GM19468 (cell line): ENCODE data around the gene TTC33.

Experiments
- ATAC-seq: cut with Tn5 transposase; IDR thresholded peaks from one replicate; pipeline ENCODE4 v1.9.1; 2021; ENCODE audit warnings: mild to moderate bottlenecking, moderate library complexity, moderate number of reproducible peaks; ENCODE audit not compliant: unreplicated experiment; ENCODE audit errors: extremely low read depth

The TTC33 gene

GRCh38 chr5:40682154-40683017 is 73.4 kb downstream of the TTC33 start:
- ATAC-seq: no peak

GRCh38 chr5:40681363-40682153 is 74.2 kb downstream of the TTC33 start:
- no peak for ATAC-seq

GRCh38 chr5:40680741-40681362 is 74.9 kb downstream of the TTC33 start:
- no peak for ATAC-seq

GRCh38 chr5:40679913-40680681 is 75.7 kb downstream of the TTC33 start, which contains the start of gene PTGER4:
Gene PTGER4, plus strand, starts transcription at chr5:40679915. Its CDS starts 1,079 bp downstream, at chr5:40680994.
- no peak for ATAC-seq

- peak; percentile 61 for ATAC-seq
Measured at GRCh38 chr5:40679148-40679912, 76.4 kb downstream of the TTC33 start.

GRCh38 chr5:40678460-40679147 is 77.2 kb downstream of the TTC33 start:
- no peak for ATAC-seq

GRCh38 chr5:40678026-40678425 is 77.7 kb downstream of the TTC33 start:
- no peak for ATAC-seq

- no peak for ATAC-seq
Measured at GRCh38 chr5:40677456-40677855, 78.3 kb downstream of the TTC33 start.

- no peak for ATAC-seq
Measured at GRCh38 chr5:40676613-40677343, 79.0 kb downstream of the TTC33 start.

GRCh38 chr5:40675396-40676133 is 80.2 kb downstream of the TTC33 start:
- ATAC-seq: no peak

- ATAC-seq: no peak
Measured at GRCh38 chr5:40674661-40675235, 81.0 kb downstream of the TTC33 start.

GRCh38 chr5:40672425-40672824 is 83.3 kb downstream of the TTC33 start:
- ATAC-seq: no peak

- ATAC-seq: no peak
Measured at GRCh38 chr5:40669606-40670390, 86.0 kb downstream of the TTC33 start.

GRCh38 chr5:40667161-40667663 is 88.5 kb downstream of the TTC33 start:
- no peak for ATAC-seq

- no peak for ATAC-seq
Measured at GRCh38 chr5:40666657-40667056, 89.1 kb downstream of the TTC33 start.

- no peak for ATAC-seq
Measured at GRCh38 chr5:40665635-40666298, 90.0 kb downstream of the TTC33 start.
